SK-N-MC (cell line): ENCODE data around the gene KRT3.

Experiments
- EZH2 ChIP-seq: fragments of 200-600 bp; sonication (generic); IDR thresholded peaks from one replicate; pipeline ENCODE4 v1.6.1; 2017; ENCODE audit warnings: antibody characterized with exemption
- FOXP2 ChIP-seq: optimal IDR thresholded peaks from 2 replicates; pipeline ENCODE3; 2011; ENCODE audit warnings: mild to moderate bottlenecking, moderate library complexity; ENCODE audit not compliant: insufficient read depth; ENCODE audit errors: extremely low read length, control extremely low read depth
- POLR2AphosphoS5 ChIP-seq: IDR thresholded peaks from 2 replicates; pipeline ENCODE4 v1.6.1; 2012; ENCODE audit warnings: mild to moderate bottlenecking, low read depth, low read length, borderline replicate concordance

GRCh38 chr12:52832985-52833905 lies 37.3 kb upstream of the KRT3 start:
- TF ChIP-seq EZH2 (no peak), POLR2AphosphoS5 (no peak), FOXP2 (no peak)
